Measurements from ENCODE around the gene S1PR4. TPM values are rescaled to one million over a fixed set of nuclear protein-coding genes. Genes with fewer than 3 reads are reported as not detected.

The S1PR4 gene
- total and polyA plus RNA-seq, 9 of the 15 experiments (the other 6 are each of a cell fraction or from before 2014, with no cell fraction given) = 0.27 TPM; not detected in 8

GRCh38 chr19:3133793-3134116 lies 44.8 kb upstream of the S1PR4 start:
- Histone ChIP-seq H3K4me3 (no peak overlapping the region), H3K4me2 (ENCODE audit: insufficient read depth, low read length) (peak overlapping the region; percentile 52; the same call in 1 of the 2 replicates), H3K27me3 (ENCODE audit: control insufficient read depth in 2 of 2, insufficient read depth in 2 of 2, low read length in 2 of 2) (no peaks in the 10 kb centered on the region), H3K79me2 (ENCODE audit: control insufficient read depth, insufficient read depth, low read length) (no peaks in the 10 kb centered on the region), H3K9me1 (ENCODE audit: control insufficient read depth, insufficient read depth, low read length) (no peaks in the 10 kb centered on the region), H3K9me3 (replicated peaks; ENCODE audit: control insufficient read depth, insufficient read depth, low read depth, low read length) (no peaks in the 10 kb centered on the region; the same call in 1 of the 2 replicates), H4K20me1 (replicated peaks; ENCODE audit: control insufficient read depth, insufficient read depth, low read length) (no peaks in the 10 kb centered on the region), H3K4me1 (replicated peaks in 1 of 2; ENCODE audit: control insufficient read depth in 2 of 2, insufficient read depth in 2 of 2, low read length in 2 of 2) (peaks cover 13 to 30% of the 10 kb centered on the region in 2 experiments), H3K27ac (ENCODE audit: extremely low read depth, low read depth, low read length) (peak overlapping the region; percentile 75), H3K9ac (ENCODE audit: insufficient read depth in 1 of 2, low read depth in 2 of 2, low read length in 2 of 2) (peak overlapping the region; percentile 42 to 84; a peak in 2 of 4 replicates), H3K36me3 (ENCODE audit: control insufficient read depth, insufficient read depth, low read length) (no peaks in the 10 kb centered on the region), H2AFZ (ENCODE audit: low read depth, low read length) (peak overlapping the region; percentile 92)
- DNase-seq (ENCODE audit: extremely low read depth in 1 of 4, low spot score in 3 of 4) (no peak), ATAC-seq (peak; percentile 26; the same call in 2 of the 3 replicates), FAIRE-seq (no peak)
- intact Hi-C loops (cut with micrococcal nuclease) = no loop called here
- BruUV-seq (replicated peaks) = no TSS peak
- POLR2A ChIA-PET = no interaction called here
- CTCF ChIA-PET (ENCODE audit: low intra/inter-chr PET ratio) = no interaction called here
- in situ Hi-C loops (cut with MboI) = no loop called here
- WGBS (ENCODE audit: insufficient coverage, low coverage, missing lambda C conversion rate) = 42% methylated on average over 4 of the region's 4 CpGs
- TF ChIP-seq FOXK2 (conservative IDR thresholded peaks at IDR 0.05 in 1 of 2, IDR thresholded peaks at IDR 0.05 in 1 of 2; ENCODE audit: low read depth in 2 of 2) = no peak
- no peak for TF ChIP-seq NR4A1 (CRISPR knock-in tag; IDR thresholded peaks at IDR 0.05)
- peak; percentile 3; the same call in 1 of the 2 replicates for TF ChIP-seq NR4A1 (tag; IDR thresholded peaks at IDR 0.05)
- TF ChIP-seq BRF1 (IDR thresholded peaks at IDR 0.05; ENCODE audit: borderline replicate concordance, extremely low read depth, insufficient read length) = no peak
- TF ChIP-seq ZNF311 (CRISPR knock-in tag; IDR thresholded peaks at IDR 0.05) = 0 out of 2 replicates have a peak, but pooled peaks have one; percentile 57
- no peak for TF ChIP-seq ZNF668 (CRISPR knock-in tag; IDR thresholded peaks at IDR 0.05)
- no peak for TF ChIP-seq CBFA2T3 (IDR thresholded peaks at IDR 0.05)
- TF ChIP-seq PTRF (tag; IDR thresholded peaks at IDR 0.05) = no peak
- TF ChIP-seq SIX5 (IDR thresholded peaks at IDR 0.05; ENCODE audit: borderline replicate concordance in 1 of 2, insufficient read depth in 1 of 2, low read depth in 1 of 2, low read length in 2 of 2) = no peak
- TF ChIP-seq GTF2E2 (tag; IDR thresholded peaks at IDR 0.05) = no peak
- TF ChIP-seq SIN3B (IDR thresholded peaks at IDR 0.05; ENCODE audit: low read depth) = no peak
- TF ChIP-seq PTTG1 (tag; IDR thresholded peaks at IDR 0.05; ENCODE audit: low read depth) = no peak
- no peak for TF ChIP-seq ZNF121 (CRISPR knock-in tag; conservative IDR thresholded peaks at IDR 0.05)
- no peak for TF ChIP-seq POLR2AphosphoS5 (IDR thresholded peaks at IDR 0.05; ENCODE audit: control insufficient read depth, insufficient read depth, low read depth, low read length)
- no peak for TF ChIP-seq ZNF511 (CRISPR knock-in tag; IDR thresholded peaks at IDR 0.05)
- no peak for TF ChIP-seq ARID3B (CRISPR knock-in tag; IDR thresholded peaks at IDR 0.05; ENCODE audit: borderline replicate concordance)
- no peak for TF ChIP-seq DNMT1 (IDR thresholded peaks at IDR 0.05)
- no peak for TF ChIP-seq ZNF140 (CRISPR knock-in tag; IDR thresholded peaks at IDR 0.05)
- TF ChIP-seq ZNF277 (CRISPR knock-in tag; IDR thresholded peaks at IDR 0.05; ENCODE audit: borderline replicate concordance) = no peak
- TF ChIP-seq LCOR (CRISPR knock-in tag; IDR thresholded peaks at IDR 0.05) = 0 out of 2 replicates have a peak, but pooled peaks have one; percentile 6
- no peak for TF ChIP-seq ZNF184 (CRISPR knock-in tag; IDR thresholded peaks at IDR 0.05)
- no peak for TF ChIP-seq SPI1 (IDR thresholded peaks at IDR 0.05; ENCODE audit: borderline replicate concordance, low read depth, low read length)
- TF ChIP-seq ZNF324 (CRISPR knock-in tag; IDR thresholded peaks at IDR 0.05) = peak; percentile 16; the same call in 1 of the 2 replicates

Measured in K562 (cell line).